IPS-20b (cell line): Measurements from ENCODE around the gene SLC50A1.
"Not testable (repeated sequence)": the region's sequence is repeated elsewhere in the genome, so short reads cannot be mapped to it uniquely, and the experiment has no call there.

ENCODE experiments used
- H3K27ac ChIP-seq: one replicate; pipeline ENCODE4 v1.5.1; 2013; ENCODE audit warnings: low read length
- H3K27me3 ChIP-seq: 2 replicates; pipeline ENCODE4 v1.6.1; 2013; ENCODE audit warnings: mild to moderate bottlenecking, low read length, inconsistent platforms; ENCODE audit not compliant: insufficient read depth
- H3K36me3 ChIP-seq: 2 replicates; pipeline ENCODE4 v1.6.1; 2013; ENCODE audit warnings: low read depth, mild to moderate bottlenecking, inconsistent platforms, low read length, moderate library complexity; ENCODE audit not compliant: insufficient read depth
- H3K4me1 ChIP-seq: 2 replicates; pipeline ENCODE4 v1.6.1; 2013; ENCODE audit warnings: mild to moderate bottlenecking, control low read depth, inconsistent platforms, low read length, moderate library complexity; ENCODE audit not compliant: insufficient read depth
- H3K4me3 ChIP-seq: 2 replicates; pipeline ENCODE4 v1.5.1; 2013; ENCODE audit warnings: mild to moderate bottlenecking, low read length, inconsistent platforms
- H3K9ac ChIP-seq: 2 replicates; pipeline ENCODE4 v1.6.1; 2013; ENCODE audit warnings: low read depth, mild to moderate bottlenecking, inconsistent platforms, low read length, moderate library complexity
- H3K9me3 ChIP-seq: 2 replicates; pipeline ENCODE4 v1.6.1; 2013; ENCODE audit warnings: mild to moderate bottlenecking, low read depth, low read length, inconsistent platforms; ENCODE audit not compliant: insufficient read depth

SLC50A1 gene

GRCh38 chr1:155104605-155105534 is 30.8 kb upstream of the SLC50A1 start:
- Histone ChIP-seq H3K27me3 (no peaks in the 10 kb centered on the region; the same call in 1 of the 2 replicates), H3K9me3 (no peaks in the 10 kb centered on the region), H3K9ac (no peak overlapping the region), H3K4me1 (no peaks in the 10 kb centered on the region), H3K4me3 (no peak overlapping the region), H3K36me3 (no peaks in the 10 kb centered on the region), H3K27ac (no peak overlapping the region)

DNA sequence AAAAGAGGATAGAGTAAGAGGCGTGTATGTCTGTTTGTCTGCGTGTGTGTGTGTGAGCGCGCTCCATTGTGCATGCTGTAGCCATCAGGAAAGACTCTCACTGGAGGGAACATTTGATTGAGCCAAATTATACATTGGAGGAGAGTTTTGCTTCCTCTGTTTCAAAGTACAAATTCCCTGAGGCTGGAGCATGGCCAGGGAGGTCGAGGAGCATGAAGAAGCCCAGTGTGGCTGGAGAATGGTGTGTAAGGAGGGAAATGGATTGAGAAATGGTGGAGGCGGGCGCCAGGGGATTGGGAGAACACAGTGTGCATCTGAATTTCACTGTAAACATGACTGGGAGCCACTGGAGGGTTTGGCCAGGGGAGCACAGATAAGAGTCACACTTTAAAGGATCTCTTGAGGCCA is 30.0 kb upstream of the SLC50A1 start:
- H3K4me3 ChIP-seq = no peak overlapping the region
- H3K36me3 ChIP-seq = no peaks in the 10 kb centered on the region
- no peaks in the 10 kb centered on the region for H3K4me1 ChIP-seq
- no peak overlapping the region for H3K9ac ChIP-seq
- H3K27ac ChIP-seq = no peak overlapping the region
- H3K27me3 ChIP-seq = no peaks in the 10 kb centered on the region; the same call in 1 of the 2 replicates
- no peaks in the 10 kb centered on the region for H3K9me3 ChIP-seq

- no peaks in the 10 kb centered on the region for H3K4me1 ChIP-seq
- no peaks in the 10 kb centered on the region for H3K9me3 ChIP-seq
- H3K4me3 ChIP-seq = no peak overlapping the region
- no peaks in the 10 kb centered on the region; the same call in 1 of the 2 replicates for H3K27me3 ChIP-seq
- H3K36me3 ChIP-seq = no peaks in the 10 kb centered on the region
- no peak overlapping the region for H3K9ac ChIP-seq
- no peak overlapping the region for H3K27ac ChIP-seq
These were observed 28.8 kb upstream of the SLC50A1 start for GRCh38 chr1:155106862-155107261.

GRCh38 chr1:155107309-155108264 is 28.1 kb upstream of the SLC50A1 start:
- no peak overlapping the region for H3K9ac ChIP-seq
- H3K4me3 ChIP-seq = no peak overlapping the region
- H3K27me3 ChIP-seq = no peaks in the 10 kb centered on the region; the same call in 1 of the 2 replicates
- no peaks in the 10 kb centered on the region for H3K9me3 ChIP-seq
- no peaks in the 10 kb centered on the region for H3K36me3 ChIP-seq
- no peaks in the 10 kb centered on the region for H3K4me1 ChIP-seq
- no peak overlapping the region for H3K27ac ChIP-seq

DNA sequence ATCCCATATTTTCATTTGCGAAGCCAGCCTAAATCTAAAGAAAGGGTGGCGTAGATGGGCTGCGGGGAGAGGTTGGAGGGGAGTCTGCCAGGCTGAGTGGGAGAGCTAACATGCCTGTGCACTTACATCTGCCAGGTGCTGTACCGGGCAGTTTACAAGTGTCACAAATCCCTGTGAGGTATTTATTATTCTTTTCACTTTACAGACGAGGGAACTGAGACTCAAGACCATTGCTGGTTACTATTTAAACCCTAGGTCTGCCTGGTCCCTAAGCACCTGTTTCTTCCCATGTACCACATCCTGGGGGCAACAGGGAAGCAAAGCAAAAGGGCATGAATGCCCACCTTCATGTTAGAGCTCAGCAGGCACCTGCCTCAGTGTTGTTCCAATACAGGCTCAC is 27.4 kb upstream of the SLC50A1 start:
- Histone ChIP-seq H3K36me3 (no peaks in the 10 kb centered on the region), H3K27ac (no peak overlapping the region), H3K27me3 (no peaks in the 10 kb centered on the region; the same call in 1 of the 2 replicates), H3K4me3 (no peak overlapping the region), H3K4me1 (no peaks in the 10 kb centered on the region), H3K9me3 (no peaks in the 10 kb centered on the region), H3K9ac (no peak overlapping the region)

DNA sequence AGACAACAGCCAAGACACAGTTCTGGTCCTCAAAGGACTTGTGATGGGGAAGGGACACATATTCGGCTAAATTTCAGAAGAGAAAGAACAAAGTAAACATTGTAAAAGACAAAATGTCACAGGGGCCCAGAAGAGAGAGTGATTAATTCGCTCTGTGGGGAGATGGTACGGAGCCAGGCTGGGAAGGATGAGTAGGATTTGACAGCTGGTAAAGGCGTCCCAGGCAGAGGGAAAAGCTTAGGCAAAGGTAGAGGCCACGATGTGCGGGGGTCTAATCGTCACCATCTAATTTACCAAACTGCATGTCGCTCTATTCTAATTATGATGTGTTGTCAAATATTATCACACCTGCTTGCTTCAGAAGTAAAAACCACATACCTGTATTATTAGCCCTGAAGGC is 25.3 kb upstream of the SLC50A1 start:
- H3K4me1 ChIP-seq = no peaks in the 10 kb centered on the region
- H3K36me3 ChIP-seq = no peaks in the 10 kb centered on the region
- no peak overlapping the region for H3K27ac ChIP-seq
- no peak overlapping the region for H3K9ac ChIP-seq
- H3K27me3 ChIP-seq = no peaks in the 10 kb centered on the region; the same call in 1 of the 2 replicates
- no peaks in the 10 kb centered on the region for H3K9me3 ChIP-seq
- no peak overlapping the region for H3K4me3 ChIP-seq

DNA sequence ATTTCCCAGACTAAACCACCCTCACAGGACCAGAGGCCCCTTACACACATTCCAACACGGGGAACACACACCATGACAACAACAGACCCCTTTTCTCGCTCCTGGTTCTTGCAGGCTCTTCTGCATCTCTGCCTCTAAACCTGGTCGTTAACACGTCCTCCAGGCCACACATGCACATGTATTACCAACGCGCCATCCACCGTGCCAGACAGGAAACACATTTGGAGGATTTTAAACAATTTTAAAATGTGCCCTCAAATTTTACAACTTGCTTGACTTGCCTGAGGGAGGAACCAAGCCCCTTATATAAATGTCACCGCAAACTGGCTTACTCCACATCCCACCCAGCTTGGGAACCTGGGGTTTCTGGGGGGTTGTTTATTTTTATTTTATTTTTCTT is 24.8 kb upstream of the SLC50A1 start:
- no peaks in the 10 kb centered on the region; the same call in 1 of the 2 replicates for H3K27me3 ChIP-seq
- no peaks in the 10 kb centered on the region for H3K4me1 ChIP-seq
- H3K36me3 ChIP-seq = no peaks in the 10 kb centered on the region
- H3K9me3 ChIP-seq = no peaks in the 10 kb centered on the region
- no peak overlapping the region for H3K4me3 ChIP-seq
- H3K9ac ChIP-seq = no peak overlapping the region
- no peak overlapping the region for H3K27ac ChIP-seq

DNA sequence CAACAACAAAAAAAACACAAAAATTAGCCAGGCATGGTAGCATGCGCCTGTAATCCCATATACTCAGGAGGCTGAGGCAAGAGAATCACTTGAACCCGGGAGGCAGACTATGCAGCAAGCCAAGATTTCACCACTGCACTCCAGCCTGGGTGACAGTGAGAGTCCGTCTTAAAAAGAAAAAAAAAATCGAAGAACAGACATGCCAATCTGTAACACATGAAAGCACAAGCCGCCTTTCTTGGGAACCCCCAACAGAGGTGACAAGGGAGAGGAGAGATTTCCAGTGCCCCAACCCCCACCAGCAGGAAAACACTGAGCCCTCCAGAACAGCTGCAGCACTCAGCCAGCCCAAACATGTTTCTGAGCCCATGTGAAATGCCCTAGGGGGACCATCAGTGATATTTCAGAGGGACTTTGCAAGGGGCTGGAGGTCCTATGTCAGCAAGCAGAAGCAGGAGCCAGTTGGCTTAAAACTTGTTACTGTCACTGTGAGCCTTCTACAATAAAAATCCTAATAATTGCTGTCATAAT is 22.1 kb upstream of the SLC50A1 start:
- H3K4me3 ChIP-seq = no peak overlapping the region

GRCh38 chr1:155116113-155116764 is 19.4 kb upstream of the SLC50A1 start:
- H3K27me3 ChIP-seq = peaks cover 17% of the 10 kb centered on the region
- H3K9ac ChIP-seq = no peak overlapping the region
- no peaks in the 10 kb centered on the region for H3K9me3 ChIP-seq

More for the DNA sequence above, 22.1 kb upstream of the SLC50A1 start:
- H3K9me3 ChIP-seq = no peaks in the 10 kb centered on the region
- no peaks in the 10 kb centered on the region for H3K4me1 ChIP-seq
- H3K9ac ChIP-seq = no peak overlapping the region
- H3K27me3 ChIP-seq = peaks cover 2% of the 10 kb centered on the region; the same call in 1 of the 2 replicates
- no peaks in the 10 kb centered on the region for H3K36me3 ChIP-seq
- no peak overlapping the region for H3K27ac ChIP-seq

GRCh38 chr1:155117610-155118009 is 18.0 kb upstream of the SLC50A1 start:
- Histone ChIP-seq H3K36me3 (no peaks in the 10 kb centered on the region), H3K4me1 (no peaks in the 10 kb centered on the region), H3K4me3 (no peak overlapping the region), H3K9ac (no peak overlapping the region), H3K9me3 (no peaks in the 10 kb centered on the region), H3K27ac (no peak overlapping the region), H3K27me3 (peaks cover 24% of the 10 kb centered on the region)

More at GRCh38 chr1:155116113-155116764, 19.4 kb upstream of the SLC50A1 start:
- Histone ChIP-seq H3K27ac (no peak overlapping the region), H3K36me3 (no peaks in the 10 kb centered on the region), H3K4me1 (no peaks in the 10 kb centered on the region), H3K4me3 (no peak overlapping the region)

- not testable (repeated sequence) for H3K27ac ChIP-seq, H3K4me1 ChIP-seq, H3K4me3 ChIP-seq, H3K9ac ChIP-seq, H3K9me3 ChIP-seq, H3K36me3 ChIP-seq
- peaks cover 28% of the 10 kb centered on the region for H3K27me3 ChIP-seq
These were observed 17.6 kb upstream of the SLC50A1 start for GRCh38 chr1:155118090-155118489.
